DOHH2 (cell line): ENCODE measurements around the gene COL27A1.

Source experiments
- H3F3A ChIP-seq: fragments of 200-600 bp; sonication (generic), shearing (Covaris generic); 2 replicates; pipeline ENCODE4 v1.6.0; 2016; ENCODE audit warnings: antibody characterized with exemption, mild to moderate bottlenecking; ENCODE audit not compliant: control insufficient read depth, insufficient read depth
- H3K27ac ChIP-seq: fragments of 200-600 bp; sonication (generic); 2 replicates; pipeline ENCODE4 v1.5.1; 2014; ENCODE audit warnings: low read depth, mild to moderate bottlenecking, low read length, moderate library complexity
- H3K27me3 ChIP-seq: fragments of 200-600 bp; sonication (generic); 2 replicates; pipeline ENCODE4 v1.6.1; 2014; ENCODE audit warnings: mild to moderate bottlenecking, low read length, mixed read lengths; ENCODE audit not compliant: control insufficient read depth
- H3K36me3 ChIP-seq: fragments of 200-600 bp; sonication (generic); 2 replicates; pipeline ENCODE4 v1.6.1; 2014; ENCODE audit warnings: mild to moderate bottlenecking, low read length, moderate library complexity, mixed read lengths; ENCODE audit not compliant: control insufficient read depth
- H3K4me1 ChIP-seq: fragments of 200-600 bp; sonication (generic); 2 replicates; pipeline ENCODE4 v1.6.1; 2014; ENCODE audit warnings: mild to moderate bottlenecking, low read length, mixed read lengths; ENCODE audit not compliant: control insufficient read depth
- H3K4me2 ChIP-seq: fragments of 200-600 bp; sonication (generic); 2 replicates; pipeline ENCODE4 v1.6.0; 2014; ENCODE audit warnings: mild to moderate bottlenecking, low read length, moderate library complexity
- H3K4me3 ChIP-seq: fragments of 200-600 bp; sonication (generic); 2 replicates; pipeline ENCODE4 v1.5.1; 2014; ENCODE audit warnings: mild to moderate bottlenecking, low read length, mixed read lengths
- H3K79me2 ChIP-seq: fragments of 200-600 bp; sonication (generic); 2 replicates; pipeline ENCODE4 v1.6.1; 2014; ENCODE audit warnings: mild to moderate bottlenecking, low read length, mixed read lengths; ENCODE audit not compliant: control insufficient read depth
- H3K9me2 ChIP-seq: fragments of 200-600 bp; sonication (generic); replicated peaks from 2 replicates; pipeline ENCODE4 v1.6.1; 2014; ENCODE audit warnings: mild to moderate bottlenecking, low read length, mixed read lengths; ENCODE audit not compliant: control insufficient read depth
- H3K9me3 ChIP-seq: fragments of 200-600 bp; sonication (generic); 2 replicates; pipeline ENCODE4 v1.6.1; 2014; ENCODE audit warnings: antibody characterized with exemption, low read length, mixed read lengths; ENCODE audit not compliant: control insufficient read depth, insufficient read depth
- H4K20me1 ChIP-seq: fragments of 200-600 bp; sonication (generic); 2 replicates; pipeline ENCODE4 v1.6.0; 2014; ENCODE audit warnings: low read depth, mild to moderate bottlenecking, antibody characterized with exemption, low read length, moderate library complexity; ENCODE audit not compliant: control insufficient read depth, insufficient read depth
- EZH2phosphoT487 ChIP-seq: fragments of 200-600 bp; sonication (generic); IDR thresholded peaks from 2 replicates; pipeline ENCODE4 v1.6.1; 2017; ENCODE audit warnings: borderline replicate concordance, mild to moderate bottlenecking, antibody characterized with exemption, low read length, moderate library complexity, mixed read lengths
- TF ChIP-seq, protein P1 (sequence below): fragments of 200-600 bp; sonication (generic); IDR thresholded peaks from one replicate; pipeline ENCODE4 v1.5.1; 2014; ENCODE audit warnings: antibody characterized with exemption, mild to moderate bottlenecking, low read depth, low read length; ENCODE audit not compliant: poor library complexity, severe bottlenecking

COL27A1 gene

DNA sequence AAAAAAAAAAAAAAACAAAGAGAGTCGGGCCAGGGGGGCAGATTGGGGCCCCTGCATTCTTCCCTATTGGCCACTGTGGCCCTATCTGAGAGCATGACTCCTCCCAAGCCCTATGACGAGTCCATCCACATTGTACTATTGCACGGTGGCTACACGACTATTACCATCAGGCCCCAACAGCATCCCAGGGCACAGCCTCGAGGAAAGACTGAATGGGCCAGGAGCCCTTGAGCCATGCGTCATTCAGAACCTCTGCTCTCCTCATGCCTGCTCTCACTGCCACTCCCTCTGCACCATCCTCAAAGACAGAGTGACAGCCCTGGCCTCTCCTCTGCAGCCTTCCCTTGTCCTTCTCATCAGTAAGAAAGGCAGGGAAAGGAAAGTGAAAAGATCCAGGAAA lies 147.4 kb downstream of the COL27A1 start:
- Histone ChIP-seq H3F3A (no peaks in the 10 kb centered on the region; the same call in 1 of the 2 replicates), H3K9me2 (no peaks in the 10 kb centered on the region), H3K4me3 (no peak overlapping the region), H3K4me1 (peaks cover 5% of the 10 kb centered on the region), H3K9me3 (no peaks in the 10 kb centered on the region), H3K79me2 (no peaks in the 10 kb centered on the region), H3K27me3 (no peaks in the 10 kb centered on the region), H3K36me3 (no peaks in the 10 kb centered on the region), H4K20me1 (no peaks in the 10 kb centered on the region), H3K27ac (no peak overlapping the region), H3K4me2 (no peak overlapping the region)
- TF ChIP-seq, protein P1, sequence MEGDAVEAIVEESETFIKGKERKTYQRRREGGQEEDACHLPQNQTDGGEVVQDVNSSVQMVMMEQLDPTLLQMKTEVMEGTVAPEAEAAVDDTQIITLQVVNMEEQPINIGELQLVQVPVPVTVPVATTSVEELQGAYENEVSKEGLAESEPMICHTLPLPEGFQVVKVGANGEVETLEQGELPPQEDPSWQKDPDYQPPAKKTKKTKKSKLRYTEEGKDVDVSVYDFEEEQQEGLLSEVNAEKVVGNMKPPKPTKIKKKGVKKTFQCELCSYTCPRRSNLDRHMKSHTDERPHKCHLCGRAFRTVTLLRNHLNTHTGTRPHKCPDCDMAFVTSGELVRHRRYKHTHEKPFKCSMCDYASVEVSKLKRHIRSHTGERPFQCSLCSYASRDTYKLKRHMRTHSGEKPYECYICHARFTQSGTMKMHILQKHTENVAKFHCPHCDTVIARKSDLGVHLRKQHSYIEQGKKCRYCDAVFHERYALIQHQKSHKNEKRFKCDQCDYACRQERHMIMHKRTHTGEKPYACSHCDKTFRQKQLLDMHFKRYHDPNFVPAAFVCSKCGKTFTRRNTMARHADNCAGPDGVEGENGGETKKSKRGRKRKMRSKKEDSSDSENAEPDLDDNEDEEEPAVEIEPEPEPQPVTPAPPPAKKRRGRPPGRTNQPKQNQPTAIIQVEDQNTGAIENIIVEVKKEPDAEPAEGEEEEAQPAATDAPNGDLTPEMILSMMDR: no peak
- TF ChIP-seq EZH2phosphoT487: no peak

DNA sequence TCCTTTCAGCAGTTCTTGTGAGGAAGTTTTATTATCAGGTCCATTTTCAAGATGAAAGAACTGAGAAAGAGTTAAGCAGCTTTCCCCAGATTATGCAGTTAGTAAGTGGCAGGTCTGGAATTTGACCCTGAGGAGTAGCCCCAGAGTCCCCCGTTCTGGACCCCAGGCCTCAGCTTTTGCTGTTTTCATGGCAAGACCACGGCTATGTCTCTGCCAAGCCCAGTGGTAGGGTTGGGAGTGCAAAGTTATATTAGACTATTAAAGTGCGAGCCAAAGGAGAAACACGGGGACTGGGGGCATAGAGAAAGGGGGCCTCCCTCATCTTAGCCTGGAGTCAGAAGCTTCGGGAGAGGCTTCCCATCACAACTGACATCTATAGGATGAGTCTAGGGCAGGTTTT lies 148.2 kb downstream of the COL27A1 start:
- H3K4me2 ChIP-seq: no peak overlapping the region
- TF ChIP-seq, protein P1: no peak
- TF ChIP-seq EZH2phosphoT487: no peak
- H3K36me3 ChIP-seq: no peaks in the 10 kb centered on the region
- H3K9me2 ChIP-seq: no peaks in the 10 kb centered on the region
- H3K27ac ChIP-seq: no peak overlapping the region
- no peaks in the 10 kb centered on the region for H3K9me3 ChIP-seq
- H3K79me2 ChIP-seq: no peaks in the 10 kb centered on the region
- H4K20me1 ChIP-seq: no peaks in the 10 kb centered on the region
- H3K4me3 ChIP-seq: no peak overlapping the region
- peaks cover 5% of the 10 kb centered on the region for H3K4me1 ChIP-seq
- no peaks in the 10 kb centered on the region for H3F3A ChIP-seq
- no peaks in the 10 kb centered on the region for H3K27me3 ChIP-seq

- TF ChIP-seq, protein P1: no peak
- TF ChIP-seq EZH2phosphoT487: no peak
- Histone ChIP-seq H3K4me2 (no peak overlapping the region), H3K9me3 (no peaks in the 10 kb centered on the region), H3F3A (no peaks in the 10 kb centered on the region), H3K4me1 (peaks cover 5% of the 10 kb centered on the region), H3K27ac (no peak overlapping the region), H3K4me3 (no peak overlapping the region), H4K20me1 (no peaks in the 10 kb centered on the region), H3K36me3 (no peaks in the 10 kb centered on the region), H3K79me2 (no peaks in the 10 kb centered on the region), H3K9me2 (no peaks in the 10 kb centered on the region), H3K27me3 (no peaks in the 10 kb centered on the region)
Observed at GRCh38 chr9:114303977-114304376, 148.6 kb downstream of the COL27A1 start.
